GOT3 (cell line): ENCODE measurements around the gene SNX13.

Source experiments
- DNase-seq: peaks from one replicate; lab custom pipeline; 2025; ENCODE audit warnings: mixed read lengths; lab: John Stamatoyannopoulos, UW

The SNX13 gene

DNA sequence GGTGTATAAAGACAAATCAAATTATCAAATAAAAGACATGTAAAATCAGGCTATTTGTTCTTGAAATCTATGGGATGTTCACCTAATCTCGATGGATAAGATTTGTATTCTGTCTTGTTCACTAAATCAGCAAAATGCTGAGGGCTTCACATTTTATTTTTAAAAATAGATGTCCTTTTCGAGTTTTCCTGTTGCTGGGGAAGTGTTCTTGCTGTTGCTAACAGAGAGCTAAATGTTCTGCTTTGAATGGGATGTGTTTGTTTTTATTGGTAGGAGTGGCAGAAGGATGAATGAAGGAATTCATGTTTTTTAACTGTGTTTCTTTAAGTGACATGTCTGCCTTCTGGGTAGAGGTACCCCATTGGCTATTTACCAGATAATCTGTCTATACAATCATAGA lies 7.3 kb upstream of the SNX13 start:
- no peak for DNase-seq

GRCh38 chr7:17946591-17946990 lies 6.3 kb upstream of the SNX13 start:
- DNase-seq: no peak

GRCh38 chr7:17944720-17945119 lies 4.4 kb upstream of the SNX13 start:
- DNase-seq: no peak

DNA sequence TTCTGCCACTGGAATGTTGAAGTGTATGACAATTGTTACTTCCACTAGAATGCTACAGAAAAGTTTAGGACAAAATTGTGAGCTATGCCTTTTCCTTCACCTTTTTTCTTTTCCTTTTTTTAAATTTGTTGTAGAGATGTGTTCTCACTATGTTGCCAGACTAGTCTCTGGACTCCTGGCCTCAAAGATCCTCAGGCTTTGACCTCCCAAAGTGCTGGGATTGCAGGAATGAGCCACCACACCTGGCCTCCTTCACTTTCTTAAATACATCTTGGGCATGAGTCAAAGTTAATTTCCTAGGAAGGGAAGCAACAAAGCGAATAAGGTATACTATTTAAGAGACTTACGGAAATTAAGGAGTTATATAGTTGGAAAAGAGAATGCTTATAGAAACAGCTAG lies 2.7 kb upstream of the SNX13 start:
- no peak for DNase-seq

- no peak for DNase-seq
These were observed 1.9 kb upstream of the SNX13 start for GRCh38 chr7:17942231-17942630.

DNA sequence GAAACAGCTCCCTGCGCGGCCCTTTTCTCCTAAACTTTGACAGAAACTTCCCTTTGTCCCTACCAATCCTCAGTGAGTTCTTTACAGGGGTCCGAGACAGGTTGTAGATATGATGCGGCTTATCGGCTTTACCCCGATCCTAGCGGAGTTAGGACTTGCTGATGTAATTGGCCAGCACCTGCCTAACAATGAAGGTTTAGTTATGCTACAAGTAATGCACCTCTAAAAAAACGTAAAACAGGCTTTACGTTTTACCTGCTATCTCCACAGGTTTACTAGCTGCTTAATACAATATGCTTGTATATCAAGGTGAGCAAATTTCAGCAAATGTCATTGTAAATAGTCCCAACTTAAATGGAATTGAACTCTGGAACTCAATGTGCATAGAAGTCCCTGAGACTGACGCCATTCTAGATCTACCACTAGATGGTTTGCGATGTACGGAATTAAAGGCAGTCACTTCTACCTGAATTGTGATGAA lies 697 bp upstream of the SNX13 start:
- no peak for DNase-seq

DNA sequence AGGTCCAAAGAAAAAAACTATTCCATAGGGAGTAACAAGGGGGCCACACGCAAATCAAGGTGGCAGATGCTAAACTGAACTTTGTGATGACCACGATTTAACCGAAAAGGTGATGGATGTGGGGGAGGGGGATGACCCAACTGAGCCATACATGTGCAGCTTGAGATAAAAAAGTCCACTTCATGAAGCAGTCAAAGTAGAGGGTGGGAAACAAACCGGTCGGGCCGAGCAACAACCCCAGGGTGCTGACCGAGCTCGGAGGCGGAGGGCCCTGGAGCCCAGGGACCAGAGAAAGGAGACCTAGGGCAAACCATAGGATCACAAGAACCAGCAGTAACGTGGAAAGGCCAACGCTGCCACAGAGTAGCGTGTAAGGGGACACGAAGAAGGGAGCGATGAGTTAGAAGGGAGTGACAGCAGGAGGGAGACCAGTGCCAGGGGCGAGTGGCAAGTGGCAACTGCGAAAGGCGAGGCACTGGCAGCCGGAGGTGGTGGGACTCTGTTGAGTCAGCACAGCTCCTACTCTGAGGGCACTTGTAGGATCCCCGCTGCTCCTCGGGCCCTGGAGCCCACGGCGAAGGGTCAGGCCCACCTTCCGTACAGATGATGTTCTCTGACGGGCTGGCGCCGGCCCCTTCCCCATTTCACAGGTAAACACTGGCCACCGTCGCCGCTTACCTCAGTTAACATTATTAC lies 540 bp downstream of the SNX13 start:
- DNase-seq: no peak

- DNase-seq: no peak
These were observed 1.1 kb downstream of the SNX13 start for GRCh38 chr7:17939211-17939605.

DNA sequence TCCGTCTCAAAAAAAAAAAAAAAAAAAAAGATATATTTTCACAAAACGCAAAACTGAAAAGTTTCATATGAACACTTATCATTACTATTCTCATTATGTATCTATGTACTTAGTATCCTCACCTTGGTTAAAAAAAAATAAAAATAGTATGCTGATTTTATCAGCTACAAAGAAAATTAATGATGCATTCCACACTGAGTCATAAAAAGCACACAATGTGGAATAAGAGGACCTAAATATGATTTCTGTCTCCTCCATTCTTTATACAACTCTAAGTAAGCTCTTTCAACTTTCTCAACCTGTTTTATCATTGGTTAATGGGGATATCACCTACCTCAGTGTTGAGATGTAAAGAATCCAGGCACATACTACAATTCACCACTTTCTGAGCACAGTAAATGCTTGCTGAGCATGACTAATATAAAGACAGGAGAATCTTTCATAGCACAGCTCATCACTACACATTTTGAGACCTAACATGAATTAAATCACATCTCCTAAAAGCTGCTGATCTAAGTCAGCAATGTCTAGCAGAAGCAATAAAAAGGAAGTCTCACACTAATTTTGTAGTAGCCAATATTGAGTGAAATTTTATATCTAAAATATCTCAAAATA lies 2.7 kb downstream of the SNX13 start:
- DNase-seq: no peak

- no peak for DNase-seq
These were observed 4.0 kb downstream of the SNX13 start for GRCh38 chr7:17936321-17936720.

GRCh38 chr7:17934612-17935240 lies 5.6 kb downstream of the SNX13 start:
- no peak for DNase-seq

DNA sequence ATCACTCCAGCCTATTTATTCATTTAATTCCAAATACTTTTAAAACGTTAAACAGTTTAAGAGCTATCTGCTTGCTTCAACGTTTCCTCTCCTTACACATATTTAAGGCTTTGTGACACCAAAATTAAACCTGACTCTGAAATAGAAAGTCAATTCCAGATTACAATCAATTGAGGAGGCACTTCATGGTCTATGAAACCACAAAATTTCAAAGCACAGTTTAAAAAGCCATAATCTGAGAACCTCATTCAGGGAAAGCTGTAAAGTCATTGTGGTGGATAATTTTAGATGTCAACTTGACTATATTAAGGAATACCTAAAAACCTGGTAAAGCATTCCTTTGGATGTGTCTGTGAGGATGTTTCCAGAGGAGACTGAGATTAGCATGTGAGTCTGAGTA lies 6.2 kb downstream of the SNX13 start:
- DNase-seq: no peak

- no peak for DNase-seq
These were observed 7.5 kb downstream of the SNX13 start for GRCh38 chr7:17932770-17933169.

DNA sequence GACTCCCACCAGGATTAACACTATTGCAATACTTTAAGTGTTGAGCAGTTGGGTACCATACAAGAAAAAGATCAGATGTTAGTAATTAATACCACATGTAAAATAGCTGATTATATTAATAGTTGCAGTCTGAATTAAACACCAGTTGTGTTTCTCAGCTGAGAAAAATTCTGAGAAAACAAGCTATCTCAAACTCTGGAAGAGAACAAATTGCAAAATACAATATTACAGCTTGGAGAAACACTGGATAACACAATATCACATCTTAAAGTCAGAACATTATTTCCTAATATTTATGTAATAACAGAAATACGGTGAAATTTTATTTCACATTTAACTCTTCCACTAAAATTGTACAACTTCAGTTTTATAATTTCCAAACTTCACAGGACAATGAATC lies 9.2 kb downstream of the SNX13 start:
- DNase-seq: no peak

- no peak for DNase-seq
These were observed 9.7 kb downstream of the SNX13 start for GRCh38 chr7:17930546-17930945.

DNA sequence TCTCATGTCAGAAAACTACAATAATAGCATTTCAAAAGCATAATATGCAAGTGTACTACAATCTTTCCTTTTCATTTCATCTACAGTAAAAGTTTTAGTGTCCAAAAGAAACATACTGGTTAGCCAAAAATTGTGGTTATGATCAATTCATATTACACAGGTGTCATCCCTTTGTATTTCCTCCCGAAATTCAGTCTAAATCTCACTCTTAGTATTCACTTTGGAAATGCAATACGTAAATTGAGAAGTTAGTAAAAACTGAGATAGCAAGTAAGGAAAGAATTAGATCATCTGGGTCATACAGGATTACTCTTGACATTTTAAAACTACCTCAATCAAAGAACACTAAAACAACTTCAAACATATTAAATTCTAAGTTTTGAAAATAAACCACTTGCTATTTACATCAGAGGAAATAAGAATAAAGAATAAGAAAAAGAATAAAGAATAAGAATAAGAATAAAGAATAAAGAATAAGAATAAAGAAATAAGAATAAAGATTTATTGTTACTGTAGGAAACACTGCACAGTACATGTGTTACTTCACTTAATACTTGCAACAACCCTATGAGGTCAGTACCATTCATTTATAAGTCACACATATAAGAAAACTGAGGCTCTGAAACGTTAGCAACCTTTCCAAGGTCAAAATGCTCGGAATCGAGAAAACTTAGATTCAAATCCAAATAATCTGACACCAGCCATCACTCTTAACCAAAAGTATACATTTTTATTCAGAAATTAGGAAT lies 10.5 kb downstream of the SNX13 start:
- DNase-seq: no peak

- DNase-seq: no peak
These were observed 12.2 kb downstream of the SNX13 start for GRCh38 chr7:17928055-17928454.

DNA sequence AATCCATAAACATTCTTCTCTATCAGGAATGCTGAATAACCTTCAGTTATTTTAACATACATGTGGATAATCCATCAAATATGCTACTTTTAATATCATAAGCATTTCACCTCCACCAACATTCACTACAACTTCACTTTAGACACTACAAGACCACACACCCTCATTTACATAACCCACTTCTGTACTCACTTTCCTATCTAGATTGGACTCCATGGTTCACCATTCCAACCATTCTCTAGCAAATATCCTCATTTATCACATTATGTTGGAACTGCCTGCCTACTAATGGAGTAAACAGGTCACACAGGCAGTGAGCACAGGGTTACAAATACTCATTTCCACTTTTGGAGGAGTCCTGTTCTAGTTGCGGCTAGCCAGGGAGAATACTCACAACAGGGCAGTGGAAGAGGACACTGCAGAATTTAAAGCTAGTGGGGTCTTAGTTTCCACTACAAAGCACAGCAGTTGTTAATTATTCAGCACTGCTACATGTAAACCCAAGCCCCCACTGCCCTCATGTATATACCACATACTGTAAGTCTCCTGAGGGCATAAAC lies 18.4 kb downstream of the SNX13 start:
- DNase-seq: no peak

DNA sequence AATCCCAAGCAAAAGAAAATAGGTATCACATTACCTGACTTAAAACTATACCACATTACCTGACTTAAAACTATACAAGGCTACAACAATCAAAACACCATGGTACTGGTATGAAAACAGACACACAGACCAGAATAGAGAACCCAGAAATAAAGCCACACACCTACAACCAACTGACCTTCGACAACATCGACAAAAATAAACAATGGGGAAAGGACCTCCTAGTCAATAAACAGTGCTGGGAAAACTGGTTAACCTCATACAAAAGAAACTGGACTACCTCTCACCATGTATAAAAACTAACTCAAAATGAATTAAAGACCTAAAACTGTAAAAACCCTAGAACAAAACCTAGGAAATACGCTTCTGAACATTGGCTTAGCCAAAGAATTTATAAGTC lies 22.5 kb downstream of the SNX13 start:
- DNase-seq: no peak

DNA sequence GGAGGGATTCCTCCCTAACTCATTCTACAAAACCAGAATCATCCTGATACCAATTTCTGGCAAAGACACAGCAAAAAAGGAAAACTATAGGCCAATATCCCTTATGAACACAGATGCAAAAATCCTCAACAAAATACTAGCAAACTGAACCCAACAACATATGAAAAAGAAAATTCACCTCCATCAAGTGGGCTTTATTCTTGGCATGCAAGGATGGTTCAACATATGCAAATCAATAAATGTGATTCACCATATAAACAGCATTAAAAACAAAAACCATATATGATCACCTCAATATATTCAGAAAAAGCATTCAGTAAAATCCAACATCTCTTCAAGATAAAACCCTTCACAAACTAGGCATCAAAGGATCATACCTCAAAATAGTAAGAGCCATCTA lies 23.5 kb downstream of the SNX13 start:
- no peak for DNase-seq

- DNase-seq: no peak
These were observed 24.5 kb downstream of the SNX13 start for GRCh38 chr7:17915796-17916195.

DNA sequence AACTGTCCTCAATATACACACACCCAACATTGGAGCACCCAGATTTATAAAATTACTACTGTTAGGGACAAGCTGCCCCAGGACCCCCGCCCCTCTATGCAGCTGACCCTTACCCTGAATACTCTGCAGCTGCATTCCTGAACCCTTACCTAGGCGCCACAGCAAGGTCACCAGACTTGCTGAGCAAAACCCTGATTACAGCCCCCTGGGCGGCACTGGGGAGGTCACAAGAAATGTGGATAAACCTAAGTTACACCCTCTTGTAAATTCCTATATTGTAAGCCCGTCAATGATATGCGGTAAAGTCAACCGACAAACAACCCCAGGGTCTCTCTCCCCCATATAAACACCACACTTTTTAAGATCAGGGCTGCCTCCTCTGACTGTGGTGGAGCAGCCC lies 25.1 kb downstream of the SNX13 start:
- no peak for DNase-seq
